Stimulated activated naive B cell treated with anti-CD40 and anti-IgM and Interleukin-4, amounts not matched to agents 10 μg/mL and 1 μg/mL and 100 μg/mL, for 72 hours (primary cell): Measurements from ENCODE around the gene ANKMY1.

Experiments
- ATAC-seq, 2 donors: fragments of 150-1000 bp; cut with Tn5 transposase; replicated peaks; 2 replicates each; pipeline ENCODE4 v1.10.0; 2021; ENCODE audit warnings: moderate library complexity in 1 of 2
- DNase-seq: peaks from one replicate; pipeline ENCODE4 v3.0.0; 2021
- H3K27ac Mint-ChIP-seq: one replicate; pipeline ENCODE4 v1.8.0; 2022; ENCODE audit warnings: mild to moderate bottlenecking, mixed read lengths
- H3K27me3 Mint-ChIP-seq, 2 donors: one replicate each; pipeline ENCODE4 v1.8.0; 2022; ENCODE audit warnings: mixed read lengths in 2 of 2
- H3K36me3 Mint-ChIP-seq, 2 donors: one replicate each; pipeline ENCODE4 v1.8.0; 2022; ENCODE audit warnings: mixed read lengths in 2 of 2, mild to moderate bottlenecking in 1 of 2
- H3K4me1 Mint-ChIP-seq, 2 donors: one replicate each; pipeline ENCODE4 v1.8.0; 2022; ENCODE audit warnings: mixed read lengths in 2 of 2, mild to moderate bottlenecking in 1 of 2
- H3K4me3 Mint-ChIP-seq, 2 donors: one replicate each; pipeline ENCODE4 v1.8.0; 2022; ENCODE audit warnings: mild to moderate bottlenecking in 2 of 2, mixed read lengths in 2 of 2, moderate library complexity in 1 of 2
- H3K9me3 Mint-ChIP-seq, 2 donors: one replicate each; pipeline ENCODE4 v1.8.0; 2022; ENCODE audit warnings: mixed read lengths in 2 of 2, mild to moderate bottlenecking in 1 of 2

The ANKMY1 gene

GRCh38 chr2:240570531-240571313 is 12.9 kb upstream of the ANKMY1 start:
- H3K4me3 Mint-ChIP-seq = peak overlapping the region in 1 of 2 donors; percentile 2
- H3K9me3 Mint-ChIP-seq = no peaks in the 10 kb centered on the region
- DNase-seq = no peak
- H3K36me3 Mint-ChIP-seq = peaks cover 16 to 17% of the 10 kb centered on the region in 2 donors
- peak overlapping the region; percentile 32 for H3K27ac Mint-ChIP-seq
- H3K4me1 Mint-ChIP-seq = peaks cover 30 to 56% of the 10 kb centered on the region in 2 donors
- ATAC-seq = no peak
- H3K27me3 Mint-ChIP-seq = no peaks in the 10 kb centered on the region

DNA sequence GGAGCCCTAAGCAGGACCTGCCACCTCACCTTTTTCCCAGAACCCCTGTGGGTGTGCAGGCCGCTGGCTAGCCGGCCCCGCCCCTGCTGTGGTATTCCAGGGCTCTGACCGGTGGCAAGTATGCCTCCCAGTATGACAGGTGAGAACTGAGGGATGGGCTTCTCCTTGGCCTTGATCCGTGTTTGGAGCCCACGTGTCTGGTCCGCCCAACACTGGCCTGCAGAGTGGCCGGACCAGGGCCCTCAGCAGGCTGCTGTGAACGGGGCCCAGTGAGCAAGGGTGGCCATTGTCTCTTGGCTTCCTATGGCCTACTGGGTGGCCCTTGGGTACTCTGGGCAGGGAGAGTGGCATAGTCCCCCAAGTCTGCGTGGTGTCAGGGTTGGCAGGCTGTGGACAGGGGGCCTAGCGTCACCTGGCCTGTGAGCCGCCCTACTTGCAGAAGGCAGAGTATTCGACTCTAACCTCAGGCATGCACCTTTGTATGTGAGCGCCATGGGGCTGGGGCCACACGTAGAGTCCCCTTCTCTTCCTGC is 12.3 kb upstream of the ANKMY1 start:
- Mint-ChIP-seq H3K4me1 (peaks cover 36 to 63% of the 10 kb centered on the region in 2 donors), H3K36me3 (peaks cover 13% of the 10 kb centered on the region in 2 donors), H3K27ac (no peak overlapping the region), H3K9me3 (no peaks in the 10 kb centered on the region), H3K27me3 (no peaks in the 10 kb centered on the region), H3K4me3 (peak overlapping the region in 1 of 2 donors; percentile 16)
- ATAC-seq (no peak), DNase-seq (no peak)

DNA sequence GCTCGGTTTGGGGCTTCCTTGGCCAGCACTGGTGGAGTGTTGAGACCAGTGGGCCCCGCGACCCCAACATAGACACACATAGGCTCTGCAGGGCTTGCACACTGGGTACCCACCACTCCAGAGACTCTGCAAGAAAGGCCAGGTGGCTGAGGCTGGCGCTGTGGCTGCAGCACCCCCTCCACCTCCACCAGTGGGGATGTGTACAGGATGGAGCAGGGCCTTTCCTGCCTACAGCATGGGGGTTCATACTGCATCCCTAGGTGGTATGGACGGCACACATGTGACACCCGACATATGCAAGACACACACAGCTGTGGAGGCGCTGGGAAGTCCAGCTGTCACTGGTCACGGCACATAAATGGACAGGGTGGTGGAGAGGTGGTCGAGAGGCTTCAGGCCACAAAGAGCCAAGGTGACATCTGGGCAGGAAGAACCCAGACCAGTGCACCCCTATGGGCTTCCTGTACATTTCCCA is 11.8 kb upstream of the ANKMY1 start:
- H3K27ac Mint-ChIP-seq = no peak overlapping the region
- no peak for ATAC-seq
- H3K4me1 Mint-ChIP-seq = peaks cover 40 to 68% of the 10 kb centered on the region in 2 donors

GRCh38 chr2:240568678-240569522 is 11.1 kb upstream of the ANKMY1 start:
- peaks cover 16 to 17% of the 10 kb centered on the region in 2 donors for H3K36me3 Mint-ChIP-seq
- H3K4me1 Mint-ChIP-seq = peaks cover 44 to 74% of the 10 kb centered on the region in 2 donors
- H3K4me3 Mint-ChIP-seq = peak overlapping the region; percentile 87 to 89
- DNase-seq (peak; percentile 34), ATAC-seq (peak; percentile 4 to 22)
- no peaks in the 10 kb centered on the region for H3K9me3 Mint-ChIP-seq
- peak overlapping the region; percentile 94 for H3K27ac Mint-ChIP-seq
- no peaks in the 10 kb centered on the region for H3K27me3 Mint-ChIP-seq

More for the DNA sequence above, 11.8 kb upstream of the ANKMY1 start:
- no peaks in the 10 kb centered on the region for H3K27me3 Mint-ChIP-seq
- no peaks in the 10 kb centered on the region for H3K9me3 Mint-ChIP-seq
- no peak for DNase-seq
- peak overlapping the region; percentile 87 to 89 for H3K4me3 Mint-ChIP-seq
- peaks cover 12 to 15% of the 10 kb centered on the region in 2 donors for H3K36me3 Mint-ChIP-seq

- Mint-ChIP-seq H3K27ac (peak within 1 kb of the TSS; percentile 94), H3K4me1 (peaks cover 44 to 77% of the 10 kb centered on the region in 2 donors), H3K9me3 (no peaks in the 10 kb centered on the region), H3K4me3 (peak within 1 kb of the TSS; percentile 95 to 96), H3K27me3 (no peaks in the 10 kb centered on the region), H3K36me3 (peaks cover 17 to 22% of the 10 kb centered on the region in 2 donors)
- ATAC-seq (peak; percentile 38 to 49), DNase-seq (peak; percentile 27)
Measured at GRCh38 chr2:240567872-240568677, 10.3 kb upstream of the ANKMY1 start, which contains the start of gene RNPEPL1. Gene RNPEPL1, plus strand, starts transcription at chr2:240568484. Its CDS starts 103 bp downstream, at chr2:240568587.

GRCh38 chr2:240567137-240567871 is 9.5 kb upstream of the ANKMY1 start:
- H3K9me3 Mint-ChIP-seq = no peaks in the 10 kb centered on the region
- peaks cover 17 to 26% of the 10 kb centered on the region in 2 donors for H3K36me3 Mint-ChIP-seq
- ATAC-seq (no peak), DNase-seq (no peak)
- H3K27ac Mint-ChIP-seq = peak overlapping the region; percentile 90
- peaks cover 44 to 78% of the 10 kb centered on the region in 2 donors for H3K4me1 Mint-ChIP-seq
- H3K4me3 Mint-ChIP-seq = peak overlapping the region; percentile 95 to 96
- no peaks in the 10 kb centered on the region for H3K27me3 Mint-ChIP-seq

DNA sequence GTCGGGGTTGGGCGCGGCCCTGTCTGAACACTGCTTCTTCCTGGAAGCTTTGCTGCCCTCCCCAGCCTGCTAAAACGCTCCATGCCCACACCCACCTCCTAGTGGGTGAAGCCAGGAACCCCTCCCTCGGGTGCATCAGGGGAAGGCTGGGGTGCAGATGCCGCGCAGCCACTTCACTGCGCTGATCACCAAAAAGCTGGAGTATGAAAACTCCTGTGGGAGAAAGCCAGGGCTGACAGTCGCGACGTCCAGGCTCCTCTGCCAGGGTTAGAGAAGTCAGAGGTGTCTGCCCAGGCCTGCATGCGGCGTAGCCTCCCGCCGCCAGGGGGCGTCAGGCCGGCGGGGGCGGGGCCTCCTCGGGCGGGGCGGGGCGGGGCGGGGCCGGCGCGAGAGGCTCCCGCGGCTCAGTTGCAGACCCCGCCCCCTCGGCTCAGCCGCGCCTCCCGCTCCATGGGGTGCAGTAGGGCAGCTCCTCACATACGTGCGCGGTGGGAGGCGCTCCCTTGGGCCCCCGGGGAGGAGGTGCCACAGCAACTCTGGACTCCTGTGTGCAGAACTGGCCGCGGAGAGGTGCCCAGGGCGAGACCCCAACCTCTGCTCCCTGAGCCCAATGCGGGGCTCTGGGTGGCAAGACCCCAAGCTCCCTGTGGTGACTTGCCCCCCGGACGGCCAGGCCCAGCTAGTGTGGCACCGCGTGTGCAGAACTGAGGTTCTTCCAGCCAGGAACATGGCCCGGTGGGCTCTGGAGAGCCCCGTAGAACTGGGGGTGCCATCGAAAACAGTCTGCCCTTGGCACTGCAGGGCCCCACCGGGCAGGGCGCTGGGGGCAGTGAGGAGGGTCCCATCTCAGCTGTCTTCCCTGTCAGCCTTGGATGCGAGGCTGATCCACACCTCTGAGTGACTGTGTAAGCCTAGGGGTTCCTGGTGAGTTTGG is 8.7 kb upstream of the ANKMY1 start:
- peaks cover 49 to 79% of the 10 kb centered on the region in 2 donors for H3K4me1 Mint-ChIP-seq
- H3K27me3 Mint-ChIP-seq = no peaks in the 10 kb centered on the region
- H3K27ac Mint-ChIP-seq = peak overlapping the region; percentile 97
- no peaks in the 10 kb centered on the region for H3K9me3 Mint-ChIP-seq
- peaks cover 17 to 30% of the 10 kb centered on the region in 2 donors for H3K36me3 Mint-ChIP-seq
- ATAC-seq (peak; percentile 64 to 66), DNase-seq (peak; percentile 82)
- H3K4me3 Mint-ChIP-seq = peak overlapping the region; percentile 95 to 96

- Mint-ChIP-seq H3K4me1 (peaks cover 44 to 74% of the 10 kb centered on the region in 2 donors), H3K4me3 (peak overlapping the region; percentile 95 to 96), H3K27me3 (no peaks in the 10 kb centered on the region), H3K27ac (peak overlapping the region; percentile 97), H3K36me3 (peaks cover 12 to 26% of the 10 kb centered on the region in 2 donors), H3K9me3 (no peaks in the 10 kb centered on the region)
- DNase-seq (peak; percentile 88), ATAC-seq (peak; percentile 58 to 62)
Measured at GRCh38 chr2:240565333-240566202, 7.8 kb upstream of the ANKMY1 start.

DNA sequence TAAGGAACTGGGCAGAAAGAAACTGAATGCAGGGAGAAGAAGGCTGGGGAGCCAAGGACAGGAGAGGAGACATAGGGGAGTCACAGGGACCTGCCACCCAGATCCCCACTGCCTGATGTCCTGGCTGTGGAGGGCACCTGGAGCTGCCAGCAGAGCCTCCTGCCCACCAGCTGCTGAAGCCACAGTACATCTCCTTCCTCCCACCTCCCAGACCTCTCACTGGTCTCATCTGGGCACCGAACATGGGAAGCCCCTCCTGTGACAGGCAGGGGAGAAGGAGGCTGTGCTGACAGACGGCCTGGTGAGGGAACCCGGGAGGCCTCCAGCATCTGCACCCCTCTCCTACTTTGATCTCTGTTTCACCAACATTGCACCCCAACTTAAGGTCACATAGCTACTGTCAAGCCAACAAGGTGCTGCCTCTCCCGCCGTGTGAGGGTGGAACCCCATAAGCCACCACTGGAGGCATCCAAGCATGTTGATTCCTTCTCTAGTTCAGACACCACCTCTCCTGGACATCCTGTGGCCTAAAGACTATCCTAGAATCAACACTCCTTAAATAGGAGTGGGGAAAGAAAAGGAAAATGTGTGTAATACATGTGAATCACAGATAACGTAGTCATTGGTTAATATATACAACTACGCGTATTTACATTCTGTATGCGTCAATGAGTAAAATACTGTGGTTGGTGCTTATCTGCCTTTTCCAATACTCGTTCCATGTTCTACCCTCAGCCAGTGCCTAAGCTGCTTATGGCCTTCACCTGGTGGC is 7.0 kb upstream of the ANKMY1 start:
- no peak for ATAC-seq

DNA sequence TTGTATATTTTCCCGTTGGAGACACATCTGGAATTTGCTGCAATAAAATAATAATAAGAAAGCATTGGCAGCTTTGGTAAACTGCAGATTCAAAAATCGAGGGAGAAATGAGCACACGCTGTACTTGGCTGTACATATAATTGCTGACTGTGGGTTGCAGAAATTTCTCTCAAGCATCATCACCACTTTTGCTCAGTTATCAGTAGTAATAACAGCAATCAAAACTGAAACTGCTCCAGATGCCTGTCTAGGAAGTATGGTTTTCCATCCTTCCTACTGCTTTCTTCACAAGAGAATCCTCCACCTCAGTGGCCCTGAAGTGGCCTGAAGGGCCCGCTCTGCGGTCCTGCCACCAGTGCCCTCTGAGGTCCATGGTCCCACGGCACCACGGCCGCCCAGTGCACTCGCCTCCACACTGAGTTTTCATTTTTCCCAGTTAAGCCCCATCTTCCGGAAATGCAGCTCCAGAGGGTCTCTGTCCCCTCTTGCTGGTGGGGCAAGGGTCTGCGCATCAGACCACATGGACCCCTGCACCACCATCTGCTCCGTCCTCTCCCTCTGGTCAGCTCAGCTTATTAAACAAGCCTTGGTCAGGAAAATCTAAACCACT is 6.3 kb upstream of the ANKMY1 start:
- no peaks in the 10 kb centered on the region for H3K27me3 Mint-ChIP-seq
- no peaks in the 10 kb centered on the region for H3K9me3 Mint-ChIP-seq
- peaks cover 38 to 70% of the 10 kb centered on the region in 2 donors for H3K4me1 Mint-ChIP-seq
- H3K36me3 Mint-ChIP-seq = peaks cover 21 to 34% of the 10 kb centered on the region in 2 donors
- DNase-seq (no peak), ATAC-seq (no peak)
- H3K4me3 Mint-ChIP-seq = peak overlapping the region; percentile 95 to 96
- peak overlapping the region; percentile 97 for H3K27ac Mint-ChIP-seq

More for the DNA sequence above, 7.0 kb upstream of the ANKMY1 start:
- no peak for DNase-seq
- Mint-ChIP-seq H3K4me1 (peaks cover 39 to 70% of the 10 kb centered on the region in 2 donors), H3K36me3 (peaks cover 15 to 27% of the 10 kb centered on the region in 2 donors), H3K27me3 (no peaks in the 10 kb centered on the region), H3K9me3 (no peaks in the 10 kb centered on the region), H3K4me3 (peak overlapping the region; percentile 95 to 96), H3K27ac (peak overlapping the region; percentile 97)
